ENCODE measurements around the gene SEC14L2. TPM values are rescaled to one million over a fixed set of nuclear protein-coding genes. Genes with fewer than 3 reads are reported as not detected.

The SEC14L2 gene
- total RNA-seq, 2 donors from 2014 or later = 2.0 to 10.3 TPM

- H3K27ac ChIP-seq = no peak overlapping the region
- no peaks in the 10 kb centered on the region for H3K27me3 ChIP-seq
- H3K4me1 ChIP-seq = no peaks in the 10 kb centered on the region
- DNase-seq = no peak
- no peak overlapping the region for H3K4me3 ChIP-seq
- H3K9ac ChIP-seq (ENCODE audit: low read depth in 2 of 2, low read length in 2 of 2) = no peak overlapping the region
- TF ChIP-seq CTCF (IDR thresholded peaks at IDR 0.05) = no peak
- H3K9me3 ChIP-seq = no peaks in the 10 kb centered on the region
- H3K36me3 ChIP-seq = no peaks in the 10 kb centered on the region
- intact Hi-C loops (cut with DNase I) = no loop called here
These were observed 35.7 kb downstream of the SEC14L2 start for GRCh38 chr22:30432520-30432919.

- Histone ChIP-seq H3K27me3 (no peaks in the 10 kb centered on the region), H3K27ac (no peak overlapping the region), H3K4me3 (no peak overlapping the region), H3K9me3 (no peaks in the 10 kb centered on the region), H3K4me1 (no peaks in the 10 kb centered on the region), H3K36me3 (no peaks in the 10 kb centered on the region), H3K9ac (ENCODE audit: low read depth in 2 of 2, low read length in 2 of 2) (no peak overlapping the region)
- no peak for DNase-seq
- TF ChIP-seq CTCF (IDR thresholded peaks at IDR 0.05) = no peak
- intact Hi-C loops (cut with DNase I) = no loop called here
These were observed 36.4 kb downstream of the SEC14L2 start for GRCh38 chr22:30433227-30433626.

- no peaks in the 10 kb centered on the region for H3K36me3 ChIP-seq
- no peaks in the 10 kb centered on the region for H3K4me1 ChIP-seq
- intact Hi-C loops (cut with DNase I) = no loop called here
- H3K27ac ChIP-seq = no peak overlapping the region
- no peaks in the 10 kb centered on the region for H3K9me3 ChIP-seq
- no peaks in the 10 kb centered on the region for H3K27me3 ChIP-seq
- H3K9ac ChIP-seq (ENCODE audit: low read depth in 2 of 2, low read length in 2 of 2) = no peak overlapping the region
- H3K4me3 ChIP-seq = no peak overlapping the region
- no peak for TF ChIP-seq CTCF (IDR thresholded peaks at IDR 0.05)
- DNase-seq = no peak
These were observed 37.0 kb downstream of the SEC14L2 start for GRCh38 chr22:30433773-30434172.

- TF ChIP-seq CTCF (IDR thresholded peaks at IDR 0.05) = no peak
- H3K27me3 ChIP-seq = no peaks in the 10 kb centered on the region
- no peak overlapping the region for H3K9ac ChIP-seq (ENCODE audit: low read depth in 2 of 2, low read length in 2 of 2)
- intact Hi-C loops (cut with DNase I) = no loop called here
- H3K4me1 ChIP-seq = no peaks in the 10 kb centered on the region
- no peaks in the 10 kb centered on the region for H3K9me3 ChIP-seq
- no peak overlapping the region for H3K27ac ChIP-seq
- H3K36me3 ChIP-seq = no peaks in the 10 kb centered on the region
- H3K4me3 ChIP-seq = no peak overlapping the region
- DNase-seq = no peak
These were observed 38.0 kb downstream of the SEC14L2 start for GRCh38 chr22:30434843-30435242.

GRCh38 chr22:30435674-30436126 is 38.9 kb downstream of the SEC14L2 start:
- intact Hi-C loops (cut with DNase I) = no loop called here
- Histone ChIP-seq H3K4me3 (no peak overlapping the region), H3K9me3 (no peaks in the 10 kb centered on the region), H3K4me1 (no peaks in the 10 kb centered on the region), H3K36me3 (no peaks in the 10 kb centered on the region), H3K9ac (ENCODE audit: low read depth in 2 of 2, low read length in 2 of 2) (no peak overlapping the region), H3K27ac (peak overlapping the region; percentile 32), H3K27me3 (no peaks in the 10 kb centered on the region)
- DNase-seq = peak; percentile 35
- no peak for TF ChIP-seq CTCF (IDR thresholded peaks at IDR 0.05)

GRCh38 chr22:30436196-30436595 is 39.4 kb downstream of the SEC14L2 start:
- no peak for TF ChIP-seq CTCF (IDR thresholded peaks at IDR 0.05)
- Histone ChIP-seq H3K4me3 (no peak overlapping the region), H3K36me3 (no peaks in the 10 kb centered on the region), H3K4me1 (no peaks in the 10 kb centered on the region), H3K9ac (ENCODE audit: low read depth in 2 of 2, low read length in 2 of 2) (no peak overlapping the region), H3K27ac (no peak overlapping the region), H3K27me3 (no peaks in the 10 kb centered on the region), H3K9me3 (no peaks in the 10 kb centered on the region)
- DNase-seq = no peak
- intact Hi-C loops (cut with DNase I) = no loop called here
